Measurements from ENCODE around the gene NUTM1. TPM values are rescaled to one million over a fixed set of nuclear protein-coding genes. Genes with fewer than 3 reads are reported as not detected.

The NUTM1 gene
- total RNA-seq, 4 donors from 2014 or later = 0.10 TPM; not detected in 3

GRCh38 chr15:34361278-34361677 lies 18.2 kb downstream of the NUTM1 start:
- no peak overlapping the region for H3K27ac ChIP-seq
- WGBS = 91% methylated on average over 7 of the region's 7 CpGs
- no peak for DNase-seq (ENCODE audit: low spot score in 2 of 2)
- TF ChIP-seq POLR2AphosphoS5 (IDR thresholded peaks at IDR 0.05) (no peak), EP300 (IDR thresholded peaks at IDR 0.05) (no peak), POLR2A (IDR thresholded peaks at IDR 0.05) (no peak)
- TF ChIP-seq, protein P1, sequence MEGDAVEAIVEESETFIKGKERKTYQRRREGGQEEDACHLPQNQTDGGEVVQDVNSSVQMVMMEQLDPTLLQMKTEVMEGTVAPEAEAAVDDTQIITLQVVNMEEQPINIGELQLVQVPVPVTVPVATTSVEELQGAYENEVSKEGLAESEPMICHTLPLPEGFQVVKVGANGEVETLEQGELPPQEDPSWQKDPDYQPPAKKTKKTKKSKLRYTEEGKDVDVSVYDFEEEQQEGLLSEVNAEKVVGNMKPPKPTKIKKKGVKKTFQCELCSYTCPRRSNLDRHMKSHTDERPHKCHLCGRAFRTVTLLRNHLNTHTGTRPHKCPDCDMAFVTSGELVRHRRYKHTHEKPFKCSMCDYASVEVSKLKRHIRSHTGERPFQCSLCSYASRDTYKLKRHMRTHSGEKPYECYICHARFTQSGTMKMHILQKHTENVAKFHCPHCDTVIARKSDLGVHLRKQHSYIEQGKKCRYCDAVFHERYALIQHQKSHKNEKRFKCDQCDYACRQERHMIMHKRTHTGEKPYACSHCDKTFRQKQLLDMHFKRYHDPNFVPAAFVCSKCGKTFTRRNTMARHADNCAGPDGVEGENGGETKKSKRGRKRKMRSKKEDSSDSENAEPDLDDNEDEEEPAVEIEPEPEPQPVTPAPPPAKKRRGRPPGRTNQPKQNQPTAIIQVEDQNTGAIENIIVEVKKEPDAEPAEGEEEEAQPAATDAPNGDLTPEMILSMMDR (IDR thresholded peaks at IDR 0.05) = no peak
- H3K9me3 ChIP-seq = no peaks in the 10 kb centered on the region
- peaks cover 32% of the 10 kb centered on the region for H3K36me3 ChIP-seq
- H3K4me3 ChIP-seq = no peak overlapping the region
- peaks cover 23% of the 10 kb centered on the region for H3K4me1 ChIP-seq
- H3K27me3 ChIP-seq = no peaks in the 10 kb centered on the region

GRCh38 chr15:34362047-34362773 lies 19.1 kb downstream of the NUTM1 start:
- 78% methylated on average over 10 of the region's 10 CpGs for WGBS
- Histone ChIP-seq H3K4me1 (peaks cover 24% of the 10 kb centered on the region), H3K36me3 (peaks cover 32% of the 10 kb centered on the region), H3K4me3 (no peak overlapping the region), H3K27me3 (no peaks in the 10 kb centered on the region), H3K9me3 (no peaks in the 10 kb centered on the region), H3K27ac (no peak overlapping the region)
- TF ChIP-seq POLR2AphosphoS5 (IDR thresholded peaks at IDR 0.05) = no peak
- TF ChIP-seq, protein P1 (IDR thresholded peaks at IDR 0.05) = no peak
- no peak for TF ChIP-seq EP300 (IDR thresholded peaks at IDR 0.05)
- no peak for TF ChIP-seq POLR2A (IDR thresholded peaks at IDR 0.05)
- no peak for DNase-seq (ENCODE audit: low spot score in 2 of 2)

- DNase-seq (ENCODE audit: low spot score in 2 of 2) = no peak
- peaks cover 22% of the 10 kb centered on the region for H3K36me3 ChIP-seq
- 94% methylated on average over 8 of the region's 8 CpGs for WGBS
- H3K4me1 ChIP-seq = peaks cover 32% of the 10 kb centered on the region
- TF ChIP-seq, protein P1 (IDR thresholded peaks at IDR 0.05) = no peak
- TF ChIP-seq EP300 (IDR thresholded peaks at IDR 0.05) (no peak), POLR2A (IDR thresholded peaks at IDR 0.05) (no peak), POLR2AphosphoS5 (IDR thresholded peaks at IDR 0.05) (no peak)
- no peak overlapping the region for H3K4me3 ChIP-seq
- no peaks in the 10 kb centered on the region for H3K27me3 ChIP-seq
- no peak overlapping the region for H3K27ac ChIP-seq
- H3K9me3 ChIP-seq = no peaks in the 10 kb centered on the region
Observed at GRCh38 chr15:34364041-34364440, 20.9 kb downstream of the NUTM1 start.

GRCh38 chr15:34365091-34365825 lies 22.1 kb downstream of the NUTM1 start:
- no peak overlapping the region for H3K4me3 ChIP-seq
- no peaks in the 10 kb centered on the region for H3K27me3 ChIP-seq
- no peak for DNase-seq (ENCODE audit: low spot score in 2 of 2)
- peaks cover 24% of the 10 kb centered on the region for H3K4me1 ChIP-seq
- TF ChIP-seq POLR2A (IDR thresholded peaks at IDR 0.05) (no peak), POLR2AphosphoS5 (IDR thresholded peaks at IDR 0.05) (no peak), EP300 (IDR thresholded peaks at IDR 0.05) (no peak)
- TF ChIP-seq, protein P1 (IDR thresholded peaks at IDR 0.05) = no peak
- no peak overlapping the region for H3K27ac ChIP-seq
- H3K9me3 ChIP-seq = no peaks in the 10 kb centered on the region
- 83% methylated on average over 16 of the region's 16 CpGs for WGBS
- H3K36me3 ChIP-seq = peaks cover 10% of the 10 kb centered on the region

GRCh38 chr15:34365836-34366235 lies 22.7 kb downstream of the NUTM1 start:
- DNase-seq (ENCODE audit: low spot score in 2 of 2) = no peak
- Histone ChIP-seq H3K27ac (no peak overlapping the region), H3K36me3 (peaks cover 10% of the 10 kb centered on the region), H3K27me3 (no peaks in the 10 kb centered on the region), H3K9me3 (no peaks in the 10 kb centered on the region), H3K4me1 (peaks cover 22% of the 10 kb centered on the region), H3K4me3 (peak overlapping the region; percentile 91)
- 49% methylated on average over 5 of the region's 5 CpGs for WGBS
- TF ChIP-seq, protein P1 (IDR thresholded peaks at IDR 0.05) = no peak
- TF ChIP-seq POLR2A (IDR thresholded peaks at IDR 0.05) (no peak), EP300 (IDR thresholded peaks at IDR 0.05) (no peak), POLR2AphosphoS5 (IDR thresholded peaks at IDR 0.05) (no peak)
